Iris pigment epithelial cell (primary cell): ENCODE results near the gene QPRT.
"Not testable (repeated sequence)": the region's sequence is repeated elsewhere in the genome, so short reads cannot be mapped to it uniquely, and the experiment has no call there.

Experiments used
- DNase-seq: peaks from one replicate; pipeline ENCODE4 v3.0.0-alpha.2; 2011; ENCODE audit warnings: low read depth

The QPRT gene

GRCh38 chr16:29746518-29746917 lies 67.5 kb downstream of the QPRT start:
- not testable (repeated sequence) for DNase-seq
